Astrocyte of the cerebellum (primary cell): ENCODE measurements around the gene CELF4.

Experiments used
- DNase-seq: peaks from one replicate; pipeline ENCODE4 v3.0.0-alpha.2; 2011; ENCODE audit warnings: low read depth
- H3K4me3 ChIP-seq: 2 replicates; pipeline ENCODE4 v1.5.1; 2011; ENCODE audit warnings: mild to moderate bottlenecking, low read depth, low read length, moderate library complexity
- in situ Hi-C: cut with HindIII; loops from 2 replicates; pipeline ENCODE4 v1.10.0; 2017; ENCODE audit warnings: low sequenced_read_pairs
- TF ChIP-seq, protein P1 (sequence below): IDR thresholded peaks from 2 replicates; pipeline ENCODE4 v1.5.1; 2012; ENCODE audit warnings: low read length, low read depth, moderate library complexity, mild to moderate bottlenecking; ENCODE audit errors: missing control alignments

CELF4 gene

GRCh38 chr18:37457341-37457740 is 108.3 kb downstream of the CELF4 start:
- no peak for DNase-seq
- in situ Hi-C loops, result loop anchor here (5.0 kb wide), 1 partner anchor 80 kb away; no protein-coding TSS in a partner anchor
- TF ChIP-seq, protein P1, sequence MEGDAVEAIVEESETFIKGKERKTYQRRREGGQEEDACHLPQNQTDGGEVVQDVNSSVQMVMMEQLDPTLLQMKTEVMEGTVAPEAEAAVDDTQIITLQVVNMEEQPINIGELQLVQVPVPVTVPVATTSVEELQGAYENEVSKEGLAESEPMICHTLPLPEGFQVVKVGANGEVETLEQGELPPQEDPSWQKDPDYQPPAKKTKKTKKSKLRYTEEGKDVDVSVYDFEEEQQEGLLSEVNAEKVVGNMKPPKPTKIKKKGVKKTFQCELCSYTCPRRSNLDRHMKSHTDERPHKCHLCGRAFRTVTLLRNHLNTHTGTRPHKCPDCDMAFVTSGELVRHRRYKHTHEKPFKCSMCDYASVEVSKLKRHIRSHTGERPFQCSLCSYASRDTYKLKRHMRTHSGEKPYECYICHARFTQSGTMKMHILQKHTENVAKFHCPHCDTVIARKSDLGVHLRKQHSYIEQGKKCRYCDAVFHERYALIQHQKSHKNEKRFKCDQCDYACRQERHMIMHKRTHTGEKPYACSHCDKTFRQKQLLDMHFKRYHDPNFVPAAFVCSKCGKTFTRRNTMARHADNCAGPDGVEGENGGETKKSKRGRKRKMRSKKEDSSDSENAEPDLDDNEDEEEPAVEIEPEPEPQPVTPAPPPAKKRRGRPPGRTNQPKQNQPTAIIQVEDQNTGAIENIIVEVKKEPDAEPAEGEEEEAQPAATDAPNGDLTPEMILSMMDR, result no peak
- H3K4me3 ChIP-seq, result no peak overlapping the region

GRCh38 chr18:37456873-37457272 is 108.7 kb downstream of the CELF4 start:
- DNase-seq, result no peak
- in situ Hi-C loops, result loop anchor here (5.0 kb wide), 1 partner anchor 80 kb away; no protein-coding TSS in a partner anchor
- H3K4me3 ChIP-seq, result no peak overlapping the region
- TF ChIP-seq, protein P1, result no peak

DNA sequence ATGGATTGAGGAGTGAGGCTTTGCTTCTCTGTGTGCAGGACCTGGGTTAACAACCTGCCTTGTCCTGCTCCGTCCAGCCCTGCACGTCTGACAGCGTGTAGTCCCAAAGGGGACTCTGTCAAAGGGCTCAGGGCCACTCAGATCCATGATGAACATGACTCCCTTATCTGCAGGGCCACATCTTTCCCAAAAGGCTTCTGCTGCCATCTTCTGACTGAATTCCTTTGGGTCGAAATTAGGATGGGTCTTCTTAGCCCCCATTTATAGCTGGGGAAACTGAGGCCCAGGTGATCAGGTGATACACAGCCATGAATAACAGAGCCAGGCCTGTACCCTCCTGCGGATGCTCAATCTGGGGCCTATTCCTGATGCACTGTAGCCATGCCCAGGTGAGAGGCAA is 109.2 kb downstream of the CELF4 start:
- H3K4me3 ChIP-seq, result no peak overlapping the region
- in situ Hi-C loops, result loop anchor here (5.0 kb wide), 1 partner anchor 79 kb away; no protein-coding TSS in a partner anchor
- TF ChIP-seq, protein P1, result no peak
- DNase-seq, result no peak

DNA sequence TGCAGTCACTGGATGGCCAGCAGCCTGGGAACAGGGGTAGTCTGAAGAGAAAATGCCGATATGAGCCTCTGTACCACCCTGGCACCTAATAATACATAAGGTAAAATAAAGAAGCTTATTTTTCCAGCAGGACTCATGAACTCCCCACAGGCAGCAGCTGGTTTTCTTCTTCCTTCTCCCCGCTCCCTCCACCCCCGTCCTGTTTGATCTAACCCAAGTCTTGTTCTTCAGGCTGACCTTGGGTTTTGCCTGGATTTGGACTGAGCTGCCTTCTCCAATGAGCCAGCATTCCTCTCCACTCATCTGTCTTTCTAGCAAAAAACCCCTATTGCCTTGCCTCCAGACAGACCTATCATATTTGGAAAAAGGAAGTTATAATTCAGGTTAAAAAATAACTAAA is 111.8 kb downstream of the CELF4 start:
- H3K4me3 ChIP-seq, result no peak overlapping the region
- TF ChIP-seq, protein P1, result no peak
- in situ Hi-C loops, result loop anchor here (5.0 kb wide), 1 partner anchor 34 kb away; no protein-coding TSS in a partner anchor
- DNase-seq, result no peak

- H3K4me3 ChIP-seq, result no peak overlapping the region
- no peak for DNase-seq
- TF ChIP-seq, protein P1, result no peak
- in situ Hi-C loops, result loop anchor here (5.0 kb wide), 1 partner anchor 34 kb away; no protein-coding TSS in a partner anchor
These were observed 112.8 kb downstream of the CELF4 start for GRCh38 chr18:37452682-37453385.

DNA sequence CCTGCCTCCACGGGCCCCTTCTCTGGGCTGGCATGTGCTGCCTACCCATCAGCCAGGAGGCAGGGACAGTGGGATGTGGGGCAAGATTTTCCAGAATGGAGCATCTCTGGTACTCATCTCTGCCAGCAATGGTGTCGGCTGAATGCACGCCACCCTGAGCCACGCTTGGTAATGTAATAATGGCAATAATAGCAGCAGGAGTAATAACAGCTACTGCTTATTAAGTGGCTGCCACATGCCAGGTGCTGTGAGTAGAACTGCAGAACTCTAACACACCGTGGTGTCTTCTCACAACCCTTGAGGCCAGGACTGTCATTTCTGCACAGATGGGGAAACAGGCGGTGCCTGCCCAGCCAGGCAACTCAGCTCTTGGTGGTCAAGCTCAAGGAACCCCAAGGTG is 113.6 kb downstream of the CELF4 start:
- TF ChIP-seq, protein P1, result no peak
- in situ Hi-C loops, result loop anchor here (5.0 kb wide), 1 partner anchor 35 kb away; no protein-coding TSS in a partner anchor
- no peak overlapping the region for H3K4me3 ChIP-seq
- no peak for DNase-seq
